Measurements from ENCODE around the gene C2orf76. TPM values are rescaled to one million over a fixed set of nuclear protein-coding genes. Genes with fewer than 3 reads are reported as not detected.
A peak's percentile ranks its signal among the peaks of the same experiment; 100 is the strongest.

The C2orf76 gene
- total and polyA plus RNA-seq, 10 of the 15 experiments (the other 5 are each of a cell fraction or from before 2014, with no cell fraction given), result 14.0 to 46.1 (median 25.4) TPM

GRCh38 chr2:119352357-119352756, 14.3 kb downstream of the C2orf76 start:
- peak; percentile 93 for DNase-seq (ENCODE audit: low read depth, low spot score)
- TF ChIP-seq KLF5 (IDR thresholded peaks at IDR 0.05; ENCODE audit: partially characterized antibody), result peak; percentile 93
- TF ChIP-seq MXI1 (IDR thresholded peaks at IDR 0.05; ENCODE audit: low read depth, low read length), result no peak
- TF ChIP-seq ZNF274 (IDR thresholded peaks at IDR 0.05; ENCODE audit: insufficient read depth, insufficient read length), result no peak
- TF ChIP-seq RUNX3 (IDR thresholded peaks at IDR 0.05; ENCODE audit: low read length), result peak; percentile 76
- TF ChIP-seq DPF2 (IDR thresholded peaks at IDR 0.05), result no peak; the same call in 1 of the 2 replicates
- no peak for TF ChIP-seq RBBP5 (conservative IDR thresholded peaks at IDR 0.05)
- peak; percentile 42; the same call in 1 of the 2 replicates for TF ChIP-seq CBFB (IDR thresholded peaks at IDR 0.05; ENCODE audit: low read depth)
- TF ChIP-seq CREB1 (IDR thresholded peaks at IDR 0.05; ENCODE audit: low read depth), result peak; percentile 70
- TF ChIP-seq IRF4 (IDR thresholded peaks at IDR 0.05; ENCODE audit: low read depth, low read length), result peak; percentile 85
- no peak for TF ChIP-seq EED (IDR thresholded peaks at IDR 0.05; ENCODE audit: low read depth)
- no peak for TF ChIP-seq ETV6 (conservative IDR thresholded peaks at IDR 0.05 in 1 of 2, IDR thresholded peaks at IDR 0.05 in 1 of 2; ENCODE audit: borderline replicate concordance in 1 of 2, low read depth in 1 of 2)
- TF ChIP-seq NFYB (IDR thresholded peaks at IDR 0.05; ENCODE audit: insufficient read depth, low read depth, low read length), result peak; percentile 56; the same call in 1 of the 2 replicates
- peak; percentile 85 for TF ChIP-seq ZNF24 (IDR thresholded peaks at IDR 0.05)
- TF ChIP-seq IRF3 (IDR thresholded peaks at IDR 0.05), result no peak
- TF ChIP-seq RCOR1 (conservative IDR thresholded peaks at IDR 0.05; ENCODE audit: low read depth, low read length), result no peak
- peak; percentile 36; the same call in 1 of the 2 replicates for TF ChIP-seq RELB (IDR thresholded peaks at IDR 0.05; ENCODE audit: low read depth)
- TF ChIP-seq ZNF217 (IDR thresholded peaks at IDR 0.05), result peak; percentile 83; the same call in 1 of the 2 replicates
- no peak for TF ChIP-seq NFYA (IDR thresholded peaks at IDR 0.05; ENCODE audit: borderline replicate concordance, low read depth, low read length)
- peak; percentile 83 for TF ChIP-seq NBN (IDR thresholded peaks at IDR 0.05)
- TF ChIP-seq MEF2B (IDR thresholded peaks at IDR 0.05; ENCODE audit: partially characterized antibody, poor library complexity, severe bottlenecking), result peak; percentile 98
- no peak for TF ChIP-seq YY1 (IDR thresholded peaks at IDR 0.05; ENCODE audit: low read depth, low read length)
- TF ChIP-seq MEF2A (IDR thresholded peaks at IDR 0.05; ENCODE audit: insufficient read depth, low read depth, low read length), result peak; percentile 100
- TF ChIP-seq CBX3 (IDR thresholded peaks at IDR 0.05; ENCODE audit: borderline replicate concordance, low read depth), result no peak
- peak; percentile 92 for TF ChIP-seq NFIC (IDR thresholded peaks at IDR 0.05; ENCODE audit: low read depth, low read length)
- TF ChIP-seq RAD51 (IDR thresholded peaks at IDR 0.05), result 0 out of 2 replicates have a peak, but pooled peaks have one; percentile 43

More at GRCh38 chr2:119352357-119352756, 14.3 kb downstream of the C2orf76 start:
- peak overlapping the region; percentile 91 for H3K27ac ChIP-seq (ENCODE audit: control insufficient read depth, insufficient read depth)
- H3K4me1 ChIP-seq (ENCODE audit: control insufficient read depth, insufficient read depth, low read length), result peaks cover 38% of the 10 kb centered on the region
- BruUV-seq (replicated peaks), result no TSS peak
- ChIA-PET SMC1A (ENCODE audit: uncharacterized antibody, unreplicated experiment) (interaction anchor here (1.0 to 8.6 kb wide), 8 partner anchors 9 to 81 kb away, joined by 3 to 120 read pairs (median 12); partner anchors contain the start of genes C2orf76 and DBI), RAD21 (ENCODE audit: unreplicated experiment) (interaction anchor here (0.9 to 5.8 kb wide), 8 partner anchors 8 to 40 kb away, joined by 6 to 44 read pairs (median 12); partner anchors contain the start of genes C2orf76 and DBI), POLR2A (interaction anchor here (0.9 to 9.4 kb wide), 6 partner anchors 9 to 825 kb away, joined by 3 to 138 read pairs (median 4); partner anchors contain the start of genes C2orf76 and DBI), CTCF (interaction anchor here (0.7 to 4.4 kb wide), 5 partner anchors 9 to 124 kb away, joined by 3 to 31 read pairs (median 3); partner anchors contain the start of genes C2orf76 and DBI)
- H4K20me1 ChIP-seq (ENCODE audit: control insufficient read depth, insufficient read depth), result no peaks in the 10 kb centered on the region
- H3K79me2 ChIP-seq (ENCODE audit: control insufficient read depth, insufficient read depth, low read length), result peaks cover 13% of the 10 kb centered on the region
- H3K9ac ChIP-seq (ENCODE audit: control insufficient read depth, insufficient read depth, low read length), result no peak overlapping the region
- in situ Hi-C loops (cut with MboI), result no loop called here
- intact Hi-C loops (cut with micrococcal nuclease; ENCODE audit: unreplicated experiment), result loop anchor here (2.0 kb wide), 1 partner anchor 14 kb away; the partner anchor contains the start of genes C2orf76 and DBI
- H2AFZ ChIP-seq (ENCODE audit: control insufficient read depth, low read depth, low read length), result peak overlapping the region; percentile 21
- ATAC-seq, result peak; percentile 95
- FAIRE-seq, result peak; percentile 85
- no peaks in the 10 kb centered on the region for H3K36me3 ChIP-seq (ENCODE audit: control insufficient read depth in 2 of 2, insufficient read depth in 2 of 2, low read length in 1 of 2)
- peak overlapping the region; percentile 53; the same call in 1 of the 2 replicates for H3K4me2 ChIP-seq (ENCODE audit: control insufficient read depth, insufficient read depth)
- H3K4me3 ChIP-seq, result no peak overlapping the region
- no peaks in the 10 kb centered on the region for H3K27me3 ChIP-seq (replicated peaks in 1 of 2; ENCODE audit: control insufficient read depth in 2 of 2, insufficient read depth in 2 of 2, low read length in 1 of 2)
- H3K9me3 ChIP-seq (replicated peaks; ENCODE audit: control insufficient read depth, insufficient read depth, low read length), result peaks cover 18% of the 10 kb centered on the region; the same call in 2 of the 3 replicates

Measured in GM12878 (cell line).